ENCODE measurements around the gene PTGR3. TPM values are rescaled to one million over a fixed set of nuclear protein-coding genes. Genes with fewer than 3 reads are reported as not detected.
A peak's percentile ranks its signal among the peaks of the same experiment; 100 is the strongest.

The PTGR3 gene
- total RNA-seq, 2 donors from 2014 or later: 43.4 to 59.1 TPM

DNA sequence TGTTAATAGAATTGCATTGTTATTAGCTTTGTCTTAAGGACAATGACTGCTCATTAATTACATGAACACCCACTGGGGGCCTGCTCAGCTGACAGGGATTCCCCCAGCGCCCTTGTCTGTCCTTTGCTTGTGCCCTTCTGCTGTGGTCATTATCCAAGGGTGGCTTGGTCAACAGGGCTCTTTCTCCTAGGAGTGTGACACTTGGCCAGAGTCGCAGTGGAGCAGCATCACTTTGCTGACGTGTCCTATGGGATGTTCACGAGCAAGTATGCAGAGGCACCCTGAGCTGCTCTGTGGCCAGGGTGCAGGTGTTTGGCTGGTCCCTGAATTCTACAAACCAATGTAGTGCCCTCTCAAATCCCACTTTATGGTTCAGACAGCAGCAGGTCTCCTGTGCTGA lies 46.0 kb downstream of the PTGR3 start:
- Histone ChIP-seq H3K4me1 (no peaks in the 10 kb centered on the region), H3K4me3 (no peak overlapping the region), H3K9ac (ENCODE audit: low read depth in 2 of 2, low read length in 2 of 2) (no peak overlapping the region), H3K27ac (no peak overlapping the region), H3K9me3 (no peaks in the 10 kb centered on the region), H3K36me3 (no peaks in the 10 kb centered on the region), H3K27me3 (no peaks in the 10 kb centered on the region)
- no peak for DNase-seq
- TF ChIP-seq, protein P1, sequence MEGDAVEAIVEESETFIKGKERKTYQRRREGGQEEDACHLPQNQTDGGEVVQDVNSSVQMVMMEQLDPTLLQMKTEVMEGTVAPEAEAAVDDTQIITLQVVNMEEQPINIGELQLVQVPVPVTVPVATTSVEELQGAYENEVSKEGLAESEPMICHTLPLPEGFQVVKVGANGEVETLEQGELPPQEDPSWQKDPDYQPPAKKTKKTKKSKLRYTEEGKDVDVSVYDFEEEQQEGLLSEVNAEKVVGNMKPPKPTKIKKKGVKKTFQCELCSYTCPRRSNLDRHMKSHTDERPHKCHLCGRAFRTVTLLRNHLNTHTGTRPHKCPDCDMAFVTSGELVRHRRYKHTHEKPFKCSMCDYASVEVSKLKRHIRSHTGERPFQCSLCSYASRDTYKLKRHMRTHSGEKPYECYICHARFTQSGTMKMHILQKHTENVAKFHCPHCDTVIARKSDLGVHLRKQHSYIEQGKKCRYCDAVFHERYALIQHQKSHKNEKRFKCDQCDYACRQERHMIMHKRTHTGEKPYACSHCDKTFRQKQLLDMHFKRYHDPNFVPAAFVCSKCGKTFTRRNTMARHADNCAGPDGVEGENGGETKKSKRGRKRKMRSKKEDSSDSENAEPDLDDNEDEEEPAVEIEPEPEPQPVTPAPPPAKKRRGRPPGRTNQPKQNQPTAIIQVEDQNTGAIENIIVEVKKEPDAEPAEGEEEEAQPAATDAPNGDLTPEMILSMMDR (IDR thresholded peaks at IDR 0.05): no peak
- intact Hi-C loops (cut with DNase I): loop anchor here (10.0 kb wide), 1 partner anchor 322 kb away; no protein-coding TSS in a partner anchor

DNA sequence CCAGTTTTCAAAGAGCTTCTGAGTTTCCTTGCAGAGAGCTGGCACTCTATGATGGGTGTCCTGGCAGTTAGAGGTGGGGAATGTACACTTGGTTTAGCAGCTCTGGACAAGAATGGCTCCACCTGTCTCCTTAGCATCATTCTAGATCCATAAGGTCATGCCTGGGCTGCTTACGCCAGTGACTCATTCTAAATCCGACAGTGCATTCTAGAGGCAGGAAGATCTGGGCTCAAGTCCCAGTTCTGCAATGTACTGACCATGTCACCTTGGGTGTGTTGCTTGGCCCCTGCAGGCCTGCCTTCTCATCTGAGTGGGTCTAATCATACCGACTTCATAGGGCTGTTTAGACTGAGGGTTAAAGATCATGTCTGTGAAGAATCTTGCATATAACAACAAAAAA lies 46.5 kb downstream of the PTGR3 start:
- Histone ChIP-seq H3K4me1 (no peaks in the 10 kb centered on the region), H3K9ac (ENCODE audit: low read depth in 2 of 2, low read length in 2 of 2) (no peak overlapping the region), H3K4me3 (no peak overlapping the region), H3K27me3 (no peaks in the 10 kb centered on the region), H3K36me3 (no peaks in the 10 kb centered on the region), H3K9me3 (no peaks in the 10 kb centered on the region), H3K27ac (no peak overlapping the region)
- TF ChIP-seq, protein P1 (IDR thresholded peaks at IDR 0.05): no peak
- intact Hi-C loops (cut with DNase I): loop anchor here (10.0 kb wide), 1 partner anchor 322 kb away; no protein-coding TSS in a partner anchor
- DNase-seq: no peak

DNA sequence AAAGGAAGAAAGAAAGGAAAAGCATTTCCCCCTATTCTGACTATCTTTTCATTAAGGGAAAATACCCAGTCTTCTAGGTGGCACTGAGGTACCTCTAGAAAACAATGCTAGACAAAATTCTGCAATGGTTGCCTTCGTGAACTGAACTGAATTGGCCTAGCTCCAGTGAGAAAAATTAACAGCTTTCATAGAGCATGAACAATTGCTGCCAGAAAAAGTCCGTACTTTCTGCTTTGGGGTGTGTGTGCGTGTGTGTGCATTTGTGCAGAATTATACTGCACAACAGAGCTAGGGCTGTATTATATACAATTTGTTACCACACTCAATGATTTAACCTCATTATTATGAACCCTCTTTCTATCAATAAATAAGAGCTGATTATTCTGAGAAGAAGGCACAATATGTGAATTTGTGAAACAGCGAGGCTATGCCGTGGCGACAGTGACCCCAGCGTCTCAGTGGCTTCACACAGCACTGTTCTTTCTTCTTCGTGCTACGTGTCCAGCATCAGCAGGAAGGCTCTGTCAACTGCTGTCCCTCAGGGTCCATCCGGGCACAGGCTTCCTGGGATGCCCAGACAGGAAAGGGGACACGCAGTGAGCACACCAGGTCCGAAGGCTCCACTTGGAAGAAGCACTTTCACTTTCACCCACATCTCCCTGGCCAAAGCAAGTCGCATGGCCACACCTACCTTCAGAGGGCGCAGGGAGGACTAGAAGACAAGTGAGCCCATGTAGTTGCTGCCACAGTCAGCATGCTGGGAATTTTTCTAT lies 47.5 kb downstream of the PTGR3 start:
- Histone ChIP-seq H3K27ac (no peak overlapping the region), H3K9me3 (no peaks in the 10 kb centered on the region), H3K27me3 (no peaks in the 10 kb centered on the region), H3K4me3 (peak overlapping the region; percentile 53), H3K4me1 (no peaks in the 10 kb centered on the region), H3K9ac (ENCODE audit: low read depth in 2 of 2, low read length in 2 of 2) (peak overlapping the region; percentile 57 to 67), H3K36me3 (no peaks in the 10 kb centered on the region)
- peak; percentile 53 for DNase-seq
- TF ChIP-seq, protein P1 (IDR thresholded peaks at IDR 0.05): peak; percentile 13
- intact Hi-C loops (cut with DNase I): loop anchor here (10.0 kb wide), 1 partner anchor 323 kb away; no protein-coding TSS in a partner anchor

DNA sequence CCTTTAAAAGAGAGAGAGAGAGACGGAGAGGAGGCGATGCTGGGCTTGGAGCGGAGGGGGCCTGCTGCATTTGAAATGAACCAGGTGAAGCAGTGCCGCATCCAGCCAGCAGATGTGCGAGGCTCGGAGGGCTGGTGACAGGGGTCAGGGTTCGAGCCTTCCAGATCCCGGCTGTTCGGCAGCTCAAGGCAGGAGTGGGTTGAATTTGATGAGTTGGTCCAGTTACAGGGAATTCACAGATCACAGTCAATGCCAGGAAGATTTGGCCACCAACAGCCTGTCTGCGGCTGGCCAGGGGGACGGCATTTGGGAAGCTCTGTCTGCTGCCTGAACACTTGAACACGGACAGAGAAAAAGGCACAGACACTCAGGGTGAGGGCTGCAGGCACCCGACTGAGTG lies 48.6 kb downstream of the PTGR3 start:
- H3K36me3 ChIP-seq: no peaks in the 10 kb centered on the region
- no peak for DNase-seq
- no peak overlapping the region for H3K9ac ChIP-seq (ENCODE audit: low read depth in 2 of 2, low read length in 2 of 2)
- H3K4me3 ChIP-seq: no peak overlapping the region
- TF ChIP-seq, protein P1 (IDR thresholded peaks at IDR 0.05): no peak
- no peaks in the 10 kb centered on the region for H3K9me3 ChIP-seq
- H3K27ac ChIP-seq: no peak overlapping the region
- no peaks in the 10 kb centered on the region for H3K4me1 ChIP-seq
- no peaks in the 10 kb centered on the region for H3K27me3 ChIP-seq
- intact Hi-C loops (cut with DNase I): loop anchor here (10.0 kb wide), 1 partner anchor 324 kb away; no protein-coding TSS in a partner anchor

DNA sequence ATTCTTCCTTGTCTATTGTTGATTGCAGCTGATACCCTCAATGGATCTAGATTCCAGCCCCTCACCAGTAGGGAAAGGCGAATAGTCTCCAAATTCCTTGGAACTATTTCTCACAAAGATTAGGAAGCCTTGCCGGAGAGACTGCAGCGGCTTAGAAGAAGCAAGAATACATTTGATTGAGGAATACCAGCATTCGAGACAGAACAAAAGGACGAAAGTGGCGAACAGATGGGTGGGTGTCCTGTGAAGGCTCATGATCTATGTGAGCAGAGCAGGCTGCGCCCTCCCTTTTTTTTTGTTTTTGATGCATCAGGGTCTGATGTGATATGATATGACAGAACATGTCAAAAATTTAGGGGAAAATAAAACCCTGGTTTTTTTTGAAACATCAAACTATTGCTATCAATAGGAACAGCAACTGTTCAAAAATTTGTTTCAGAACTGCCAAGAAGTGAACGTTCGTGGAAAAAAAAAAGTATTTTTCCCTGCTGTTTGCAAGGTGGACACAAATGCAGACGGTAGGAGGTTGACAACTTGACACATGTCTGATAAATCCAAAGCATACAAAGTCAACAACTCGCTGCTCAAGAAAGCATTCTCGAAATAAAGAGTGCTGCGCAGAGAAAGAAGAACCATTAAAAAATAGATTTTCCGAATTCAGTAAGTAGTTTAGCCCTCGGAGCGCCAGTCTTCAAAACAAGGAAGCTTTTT lies 49.1 kb downstream of the PTGR3 start:
- intact Hi-C loops (cut with DNase I): loop anchor here (10.0 kb wide), 1 partner anchor 325 kb away; no protein-coding TSS in a partner anchor
- H3K36me3 ChIP-seq: no peaks in the 10 kb centered on the region
- H3K4me3 ChIP-seq: no peak overlapping the region
- no peak for DNase-seq
- no peaks in the 10 kb centered on the region for H3K27me3 ChIP-seq
- no peaks in the 10 kb centered on the region for H3K4me1 ChIP-seq
- H3K9ac ChIP-seq (ENCODE audit: low read depth in 2 of 2, low read length in 2 of 2): no peak overlapping the region
- no peak overlapping the region for H3K27ac ChIP-seq
- H3K9me3 ChIP-seq: no peaks in the 10 kb centered on the region
- TF ChIP-seq, protein P1 (IDR thresholded peaks at IDR 0.05): no peak
